GM12878 (cell line): Measurements from ENCODE around the gene FBLIM1.

Source experiments
- CREB1 ChIP-seq: IDR thresholded peaks from 2 replicates; pipeline ENCODE4 v1.6.1; 2012; ENCODE audit warnings: low read depth, mild to moderate bottlenecking, inconsistent platforms
- CTCF ChIP-seq, 3 experiments: IDR thresholded peaks in 2 of 3; conservative IDR thresholded peaks in 1 of 3; 2 replicates each; pipeline ENCODE4 v1.5.1; 2011; ENCODE audit warnings: low read depth in 3 of 3, low read length in 3 of 3, mild to moderate bottlenecking in 3 of 3, control low read depth in 2 of 3, moderate library complexity in 2 of 3, inconsistent platforms in 1 of 3, mixed read lengths in 1 of 3; ENCODE audit not compliant: control insufficient read depth in 2 of 3, insufficient read depth in 1 of 3; ENCODE audit errors: extremely low read depth in 1 of 3
- EGR1 ChIP-seq, 2 experiments: IDR thresholded peaks; 1 replicate in 1 of 2; 2 replicates in 1 of 2; pipeline ENCODE4 v1.6.1; 2011 to 2012; ENCODE audit warnings: low read depth in 2 of 2, low read length in 2 of 2, borderline replicate concordance in 1 of 2, mild to moderate bottlenecking in 1 of 2, moderate library complexity in 1 of 2
- ETV6 ChIP-seq, 2 experiments: fragments of 450-650 bp in 1 of 2; IDR thresholded peaks in 1 of 2; conservative IDR thresholded peaks in 1 of 2; 2 replicates each; pipeline ENCODE4 v1.6.1; 2014; ENCODE audit warnings: antibody characterized with exemption in 1 of 2, borderline replicate concordance in 1 of 2, low read depth in 1 of 2, mild to moderate bottlenecking in 1 of 2, moderate library complexity in 1 of 2
- EZH2 ChIP-seq: IDR thresholded peaks from 2 replicates; pipeline ENCODE4 v1.6.1; 2012; ENCODE audit warnings: low read depth, mild to moderate bottlenecking, control low read depth, inconsistent platforms, low read length, borderline replicate concordance; ENCODE audit not compliant: control insufficient read depth
- FOXM1 ChIP-seq: IDR thresholded peaks from 2 replicates; pipeline ENCODE4 v1.6.1; 2012; ENCODE audit warnings: low read depth, mild to moderate bottlenecking, inconsistent platforms, low read length, moderate library complexity
- LARP7 ChIP-seq: fragments of 450-650 bp; IDR thresholded peaks from 2 replicates; pipeline ENCODE4 v1.6.1; 2017; ENCODE audit warnings: mild to moderate bottlenecking
- MAX ChIP-seq: IDR thresholded peaks from 2 replicates; pipeline ENCODE4 v1.6.1; 2012; ENCODE audit warnings: low read depth, low read length, improper control_type of control experiment
- MXI1 ChIP-seq: fragments of 150-350 bp; IDR thresholded peaks from 2 replicates; pipeline ENCODE4 v1.6.1; 2011; ENCODE audit warnings: low read depth, mild to moderate bottlenecking, inconsistent platforms, low read length, improper control_type of control experiment
- POLR2A ChIP-seq: IDR thresholded peaks from 2 replicates; pipeline ENCODE4 v1.6.1; 2011; ENCODE audit warnings: low read depth, mild to moderate bottlenecking, low read length
- SMAD1 ChIP-seq: fragments of 450-650 bp; IDR thresholded peaks from 2 replicates; pipeline ENCODE4 v1.6.1; 2018; ENCODE audit warnings: mild to moderate bottlenecking, low read depth; ENCODE audit not compliant: partially characterized antibody
- SRF ChIP-seq, 2 experiments: IDR thresholded peaks; 2 replicates each; pipeline ENCODE4 v1.6.1; 2011; ENCODE audit warnings: low read depth in 2 of 2, low read length in 2 of 2, mild to moderate bottlenecking in 1 of 2, moderate library complexity in 1 of 2

- TF ChIP-seq POLR2A (no peak), CREB1 (no peak), EZH2 (no peak), SMAD1 (no peak), EGR1 (IDR thresholded peaks at IDR 0.05; ENCODE audit: borderline replicate concordance in 1 of 2, low read depth in 2 of 2, low read length in 2 of 2) (no peak), CTCF (IDR thresholded peaks at IDR 0.05 in 2 of 3, conservative IDR thresholded peaks at IDR 0.05 in 1 of 3; ENCODE audit: control insufficient read depth in 2 of 3, extremely low read depth in 1 of 3, insufficient read depth in 1 of 3, low read depth in 3 of 3, low read length in 3 of 3) (no peak), LARP7 (no peak), MXI1 (no peak), SRF (IDR thresholded peaks at IDR 0.05; ENCODE audit: low read depth in 2 of 2, low read length in 2 of 2) (no peak), ETV6 (conservative IDR thresholded peaks at IDR 0.05 in 1 of 2, IDR thresholded peaks at IDR 0.05 in 1 of 2; ENCODE audit: borderline replicate concordance in 1 of 2, low read depth in 1 of 2) (no peak), FOXM1 (no peak), MAX (no peak)
These were observed 31.6 kb upstream of the FBLIM1 start for GRCh38 chr1:15727021-15727420.
